ENCODE results near the gene ERP27.

The ERP27 gene

DNA sequence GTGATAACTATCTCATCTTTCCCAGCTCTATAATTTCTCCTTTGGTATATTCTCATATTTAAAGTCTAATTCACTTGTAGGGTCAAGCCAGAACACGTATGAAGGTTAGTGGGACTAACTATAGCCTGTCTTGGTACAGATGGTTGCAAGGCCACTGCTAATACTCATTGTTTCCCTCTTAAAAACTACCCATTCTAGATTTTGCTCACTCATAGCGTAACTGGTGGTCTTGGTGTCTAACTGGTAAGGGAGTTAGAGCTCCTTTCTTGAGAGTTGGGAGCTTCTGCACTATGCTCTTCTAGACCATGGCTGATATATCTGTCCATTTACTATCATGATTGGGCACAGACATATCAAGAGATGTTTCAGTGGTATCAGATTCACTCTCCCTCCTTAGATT is 61.5 kb downstream of the ERP27 start:
- TF ChIP-seq EP300 (IDR thresholded peaks at IDR 0.05; ENCODE audit: borderline replicate concordance) (no peak), TCF12 (IDR thresholded peaks at IDR 0.05; ENCODE audit: low read depth) (no peak), REST (IDR thresholded peaks at IDR 0.05; ENCODE audit: low read depth) (no peak), TAF1 (IDR thresholded peaks at IDR 0.05; ENCODE audit: low read depth) (no peak), USF1 (IDR thresholded peaks at IDR 0.05) (no peak), EGR1 (IDR thresholded peaks at IDR 0.05) (no peak), TEAD4 (IDR thresholded peaks at IDR 0.05) (no peak), NFIC (IDR thresholded peaks at IDR 0.05) (no peak), FOXM1 (IDR thresholded peaks at IDR 0.05; ENCODE audit: borderline replicate concordance, low read depth) (no peak), CREB1 (IDR thresholded peaks at IDR 0.05; ENCODE audit: low read depth) (no peak), MAX (IDR thresholded peaks at IDR 0.05) (no peak), CEBPB (IDR thresholded peaks at IDR 0.05) (no peak), RAD21 (IDR thresholded peaks at IDR 0.05; ENCODE audit: low read depth) (no peak), YY1 (IDR thresholded peaks at IDR 0.05; ENCODE audit: low read depth) (no peak), ZBTB7A (IDR thresholded peaks at IDR 0.05; ENCODE audit: low read depth) (no peak)

DNA sequence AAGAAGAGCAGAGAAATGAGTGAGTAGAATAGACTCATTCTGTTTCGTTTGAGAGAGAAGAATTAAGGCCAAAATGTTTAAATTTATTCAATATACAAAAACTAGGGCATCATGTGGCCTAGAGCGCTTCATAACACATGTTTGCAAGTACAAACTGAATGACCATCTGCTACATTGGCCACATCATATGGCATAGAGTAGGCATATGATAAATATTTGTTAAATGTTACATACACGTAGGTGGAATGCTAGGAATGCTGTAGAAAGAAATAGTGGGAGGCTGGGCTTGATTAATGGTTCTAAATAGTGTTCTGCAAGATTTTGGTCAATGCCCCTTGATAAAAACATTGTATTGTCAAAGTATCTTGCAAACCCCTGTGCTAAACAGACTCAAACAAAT is 63.5 kb downstream of the ERP27 start:
- no peak for TF ChIP-seq TAF1 (IDR thresholded peaks at IDR 0.05; ENCODE audit: low read depth)
- peak; percentile 67 for TF ChIP-seq TEAD4 (IDR thresholded peaks at IDR 0.05)

- no peak for TF ChIP-seq TAF1 (IDR thresholded peaks at IDR 0.05; ENCODE audit: low read depth)
- TF ChIP-seq ZBTB7A (IDR thresholded peaks at IDR 0.05; ENCODE audit: low read depth): no peak
Measured at GRCh38 chr12:14873440-14874185, 64.7 kb downstream of the ERP27 start.

DNA sequence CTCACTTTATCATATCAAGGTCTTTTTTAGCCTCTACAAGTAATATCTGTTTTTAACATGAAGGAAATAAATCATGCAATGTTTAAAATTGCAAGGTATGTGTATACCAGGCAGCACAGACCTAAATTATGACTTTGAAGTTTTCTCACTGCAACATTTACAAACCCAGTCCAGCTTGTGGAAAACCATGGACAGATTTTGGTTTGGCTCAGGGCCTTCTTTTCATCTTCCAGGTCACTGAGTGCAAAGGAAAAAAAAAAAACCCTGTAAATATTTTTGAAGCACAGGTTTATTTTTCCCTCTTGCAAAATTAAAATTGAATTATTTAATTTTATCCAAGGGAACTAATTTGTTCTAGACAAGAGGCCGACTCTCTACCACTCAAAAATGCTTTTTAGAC is 66.5 kb downstream of the ERP27 start:
- TF ChIP-seq EP300 (IDR thresholded peaks at IDR 0.05; ENCODE audit: borderline replicate concordance): no peak
- no peak for TF ChIP-seq EGR1 (IDR thresholded peaks at IDR 0.05)
- TF ChIP-seq USF1 (IDR thresholded peaks at IDR 0.05): no peak
- no peak for TF ChIP-seq RAD21 (IDR thresholded peaks at IDR 0.05; ENCODE audit: low read depth)
- no peak for TF ChIP-seq TAF1 (IDR thresholded peaks at IDR 0.05; ENCODE audit: low read depth)
- TF ChIP-seq CEBPB (IDR thresholded peaks at IDR 0.05): no peak
- no peak for TF ChIP-seq REST (IDR thresholded peaks at IDR 0.05; ENCODE audit: low read depth)
- no peak for TF ChIP-seq MAX (IDR thresholded peaks at IDR 0.05)
- no peak for TF ChIP-seq FOXM1 (IDR thresholded peaks at IDR 0.05; ENCODE audit: borderline replicate concordance, low read depth)
- TF ChIP-seq TCF12 (IDR thresholded peaks at IDR 0.05; ENCODE audit: low read depth): no peak
- no peak for TF ChIP-seq CREB1 (IDR thresholded peaks at IDR 0.05; ENCODE audit: low read depth)
- no peak for TF ChIP-seq YY1 (IDR thresholded peaks at IDR 0.05; ENCODE audit: low read depth)
- TF ChIP-seq NFIC (IDR thresholded peaks at IDR 0.05): no peak
- TF ChIP-seq TEAD4 (IDR thresholded peaks at IDR 0.05): no peak
- no peak for TF ChIP-seq ZBTB7A (IDR thresholded peaks at IDR 0.05; ENCODE audit: low read depth)

DNA sequence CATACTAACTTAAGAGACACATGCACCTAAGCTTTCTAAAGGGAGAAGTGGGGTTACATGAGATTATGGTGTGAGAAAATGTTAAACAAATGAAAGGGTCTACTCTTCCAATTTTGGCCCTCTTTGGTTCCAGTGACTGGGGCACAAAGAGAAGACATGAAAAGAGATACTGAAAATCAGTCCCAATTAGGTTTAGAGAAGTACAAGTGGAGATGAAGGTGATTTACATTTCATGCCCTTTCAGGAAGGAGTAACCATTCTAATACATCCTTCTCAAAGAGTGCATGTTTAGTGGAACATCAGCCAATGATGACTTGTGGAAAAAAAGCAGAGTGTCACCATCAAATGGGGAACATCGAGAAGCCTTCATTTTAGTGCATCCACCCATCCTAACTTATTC is 67.1 kb downstream of the ERP27 start:
- TF ChIP-seq FOXM1 (IDR thresholded peaks at IDR 0.05; ENCODE audit: borderline replicate concordance, low read depth) (no peak), NFIC (IDR thresholded peaks at IDR 0.05) (no peak), ZBTB7A (IDR thresholded peaks at IDR 0.05; ENCODE audit: low read depth) (no peak)

- no peak for TF ChIP-seq FOXM1 (IDR thresholded peaks at IDR 0.05; ENCODE audit: borderline replicate concordance, low read depth)
- no peak for TF ChIP-seq EP300 (IDR thresholded peaks at IDR 0.05; ENCODE audit: borderline replicate concordance)
- no peak for TF ChIP-seq YY1 (IDR thresholded peaks at IDR 0.05; ENCODE audit: low read depth)
- no peak for TF ChIP-seq USF1 (IDR thresholded peaks at IDR 0.05)
- TF ChIP-seq CEBPB (IDR thresholded peaks at IDR 0.05): no peak
- TF ChIP-seq CREB1 (IDR thresholded peaks at IDR 0.05; ENCODE audit: low read depth): no peak
- TF ChIP-seq TCF12 (IDR thresholded peaks at IDR 0.05; ENCODE audit: low read depth): no peak
- TF ChIP-seq ZBTB7A (IDR thresholded peaks at IDR 0.05; ENCODE audit: low read depth): no peak
- TF ChIP-seq NFIC (IDR thresholded peaks at IDR 0.05): no peak
- TF ChIP-seq EGR1 (IDR thresholded peaks at IDR 0.05): no peak
- TF ChIP-seq MAX (IDR thresholded peaks at IDR 0.05): no peak
- TF ChIP-seq TAF1 (IDR thresholded peaks at IDR 0.05; ENCODE audit: low read depth): no peak
- TF ChIP-seq TEAD4 (IDR thresholded peaks at IDR 0.05): no peak
Measured at GRCh38 chr12:14868916-14869506, 69.3 kb downstream of the ERP27 start.

Measured in Ishikawa (cell line).